H1 (cell line): Measurements from ENCODE around the gene PTGIS. TPM values are rescaled to one million over a fixed set of nuclear protein-coding genes. Genes with fewer than 3 reads are reported as not detected.

ENCODE experiments used
- CTCF ChIA-PET: fragments of 300-600 bp; sonication (Branson Sonifier 250); formaldehyde crosslinking; loops from one replicate; lab custom pipeline; 2021; ENCODE audit not compliant: partially characterized antibody; lab: Charles Lee
- POLR2A ChIA-PET: fragments of 300-600 bp; sonication (Branson Sonifier 250); formaldehyde crosslinking; loops from one replicate; lab custom pipeline; 2021; ENCODE audit warnings: inconsistent platforms; ENCODE audit not compliant: partially characterized antibody; lab: Charles Lee
- DNase-seq, 2 experiments: peaks; one replicate each; pipeline versions ENCODE4 v3.0.0 to v3.0.0-alpha.2; 2010 to 2022; ENCODE audit warnings: low spot score in 2 of 2, low read depth in 1 of 2, mixed read lengths in 1 of 2
- FAIRE-seq: peaks from 2 replicates; lab custom pipeline; 2011; peaks lifted over from hg19 to GRCh38; lab: Jason Lieb, UNC
- H2AFZ ChIP-seq: 2 replicates; pipeline ENCODE4 v1.8.1; 2012; ENCODE audit warnings: low read length, inconsistent platforms
- H2AK5ac ChIP-seq: 2 replicates; pipeline ENCODE4 v1.6.1; 2013; ENCODE audit warnings: low read depth, low read length
- H2BK120ac ChIP-seq: replicated peaks from 2 replicates; pipeline ENCODE3; 2013; ENCODE audit warnings: low read depth, low read length, inconsistent platforms
- H2BK12ac ChIP-seq: 2 replicates; pipeline ENCODE4 v1.6.1; 2013; ENCODE audit warnings: low read depth, low read length
- H2BK15ac ChIP-seq: 2 replicates; pipeline ENCODE4 v1.6.1; 2013; ENCODE audit warnings: low read length
- H2BK20ac ChIP-seq: 2 replicates; pipeline ENCODE4 v1.6.1; 2013; ENCODE audit warnings: low read length
- H2BK5ac ChIP-seq: 2 replicates; pipeline ENCODE4 v1.6.1; 2013; ENCODE audit warnings: low read depth, low read length
- H3K14ac ChIP-seq: 2 replicates; pipeline ENCODE4 v1.6.1; 2013; ENCODE audit warnings: inconsistent platforms; ENCODE audit not compliant: insufficient read length
- H3K18ac ChIP-seq: 2 replicates; pipeline ENCODE4 v1.6.1; 2013; ENCODE audit warnings: low read length; ENCODE audit errors: extremely low read depth
- H3K23ac ChIP-seq: 2 replicates; pipeline ENCODE4 v1.6.1; 2013; ENCODE audit warnings: inconsistent platforms; ENCODE audit not compliant: insufficient read length
- H3K23me2 ChIP-seq: 2 replicates; pipeline ENCODE4 v1.6.1; 2013; ENCODE audit warnings: low read depth, low read length
- H3K27ac ChIP-seq: 2 replicates; pipeline ENCODE4 v1.6.1; 2011; ENCODE audit warnings: low read depth, low read length, inconsistent platforms
- H3K27me3 ChIP-seq, 4 experiments: replicated peaks in 1 of 4; 1 replicate in 1 of 4; 2 replicates in 3 of 4; pipeline versions ENCODE4 v1.6.1 to v1.8.1; 2011 to 2013; ENCODE audit warnings: low read length in 3 of 4, mild to moderate bottlenecking in 3 of 4, inconsistent platforms in 2 of 4, mixed read lengths in 2 of 4, moderate library complexity in 1 of 4; ENCODE audit not compliant: control insufficient read depth in 3 of 4, insufficient read depth in 3 of 4; ENCODE audit errors: extremely low read depth in 1 of 4
- H3K36me3 ChIP-seq, 4 experiments: 2 replicates each; pipeline versions ENCODE4 v1.6.1 to v1.8.1; 2011 to 2013; ENCODE audit warnings: mild to moderate bottlenecking in 4 of 4, low read length in 3 of 4, moderate library complexity in 2 of 4, control low read depth in 1 of 4, inconsistent platforms in 1 of 4; ENCODE audit not compliant: insufficient read depth in 4 of 4, control insufficient read depth in 2 of 4
- H3K4ac ChIP-seq: replicated peaks from 2 replicates; pipeline ENCODE3; 2013; ENCODE audit warnings: low read length, low read depth, mixed read lengths, inconsistent platforms; ENCODE audit not compliant: insufficient read length
- H3K4me1 ChIP-seq, 4 experiments: replicated peaks in 1 of 4; 1 replicate in 1 of 4; 2 replicates in 3 of 4; pipeline versions ENCODE4 v1.6.1 to v1.8.1; 2011 to 2013; ENCODE audit warnings: low read length in 3 of 4, inconsistent platforms in 2 of 4, mixed read lengths in 1 of 4; ENCODE audit not compliant: insufficient read depth in 4 of 4, control insufficient read depth in 3 of 4
- H3K4me2 ChIP-seq, 2 experiments: 2 replicates each; pipeline versions ENCODE4 v1.6.1 to v1.8.1; 2011 to 2013; ENCODE audit warnings: low read depth in 2 of 2, low read length in 2 of 2, control low read depth in 1 of 2, inconsistent platforms in 1 of 2, mild to moderate bottlenecking in 1 of 2; ENCODE audit not compliant: insufficient read depth in 1 of 2
- H3K4me3 ChIP-seq, 4 experiments: fragments of 200-600, 300-600 bp in 1 of 4; sonication (generic), shearing (Covaris generic), sonication (Bioruptor Twin) in 1 of 4; 2 replicates each; pipeline versions ENCODE4 v1.5.1 to v1.8.1; 2011 to 2016; ENCODE audit warnings: low read length in 4 of 4, low read depth in 3 of 4, control low read depth in 2 of 4, inconsistent platforms in 2 of 4, mild to moderate bottlenecking in 2 of 4, mixed read lengths in 1 of 4, moderate library complexity in 1 of 4; ENCODE audit not compliant: insufficient read depth in 2 of 4; ENCODE audit errors: extremely low read depth in 1 of 4
- H3K56ac ChIP-seq: replicated peaks from 2 replicates; pipeline ENCODE3; 2013; ENCODE audit warnings: low read depth, mild to moderate bottlenecking, mixed read lengths, low read length, inconsistent platforms; ENCODE audit not compliant: insufficient read length
- H3K79me1 ChIP-seq: 2 replicates; pipeline ENCODE4 v1.6.1; 2013; ENCODE audit warnings: low read depth, low read length, control low read depth
- H3K79me2 ChIP-seq, 2 experiments: 2 replicates each; pipeline versions ENCODE4 v1.6.1 to v1.8.1; 2012 to 2013; ENCODE audit warnings: low read length in 2 of 2, mild to moderate bottlenecking in 2 of 2, inconsistent platforms in 1 of 2; ENCODE audit not compliant: insufficient read depth in 2 of 2, control insufficient read depth in 1 of 2
- H3K9ac ChIP-seq, 4 experiments: replicated peaks in 1 of 4; 1 replicate in 1 of 4; 2 replicates in 3 of 4; pipeline versions ENCODE4 v1.6.1 to v1.8.1; 2011 to 2013; ENCODE audit warnings: low read depth in 3 of 4, low read length in 3 of 4, control low read depth in 2 of 4, mild to moderate bottlenecking in 2 of 4, moderate library complexity in 2 of 4, inconsistent platforms in 1 of 4; ENCODE audit errors: extremely low read depth in 1 of 4
- H3K9me3 ChIP-seq, 2 experiments: 2 replicates each; pipeline versions ENCODE4 v1.6.1 to v1.8.1; 2012 to 2013; ENCODE audit warnings: mild to moderate bottlenecking in 2 of 2, moderate library complexity in 2 of 2, control low read depth in 1 of 2, inconsistent platforms in 1 of 2, low read depth in 1 of 2, low read length in 1 of 2, mixed read lengths in 1 of 2; ENCODE audit not compliant: insufficient read depth in 2 of 2
- H4K20me1 ChIP-seq, 2 experiments: replicated peaks in 1 of 2; 2 replicates each; pipeline versions ENCODE3 to v1.8.1; 2011 to 2013; ENCODE audit warnings: inconsistent platforms in 2 of 2, low read length in 2 of 2, mild to moderate bottlenecking in 1 of 2; ENCODE audit not compliant: insufficient read depth in 2 of 2, control insufficient read depth in 1 of 2
- H4K5ac ChIP-seq: 2 replicates; pipeline ENCODE4 v1.6.1; 2013; ENCODE audit warnings: low read length, low read depth, mixed read lengths, inconsistent platforms; ENCODE audit not compliant: insufficient read length
- H4K8ac ChIP-seq: 2 replicates; pipeline ENCODE4 v1.8.0; 2013; ENCODE audit warnings: mild to moderate bottlenecking, moderate library complexity, low read length, inconsistent platforms; ENCODE audit not compliant: insufficient read depth; ENCODE audit errors: extremely low read depth
- H4K91ac ChIP-seq: replicated peaks from 2 replicates; pipeline ENCODE3; 2013; ENCODE audit warnings: low read length, mixed read lengths, inconsistent platforms; ENCODE audit not compliant: insufficient read length
- ATF2 ChIP-seq: IDR thresholded peaks from 2 replicates; pipeline ENCODE4 v1.6.1; 2012; ENCODE audit warnings: low read length, inconsistent platforms
- EP300 ChIP-seq, 2 experiments: IDR thresholded peaks; 1 replicate in 1 of 2; 2 replicates in 1 of 2; pipeline ENCODE4 v1.6.1; 2011 to 2012; ENCODE audit warnings: low read depth in 2 of 2, low read length in 2 of 2, mild to moderate bottlenecking in 2 of 2, borderline replicate concordance in 1 of 2, inconsistent platforms in 1 of 2, moderate library complexity in 1 of 2
- JUND ChIP-seq: IDR thresholded peaks from 2 replicates; pipeline ENCODE4 v1.6.1; 2011; ENCODE audit warnings: mild to moderate bottlenecking, improper control_type of control experiment, low read length
- RAD21 ChIP-seq, 2 experiments: IDR thresholded peaks in 1 of 2; conservative IDR thresholded peaks in 1 of 2; 2 replicates each; pipeline ENCODE4 v1.6.1; 2011; ENCODE audit warnings: low read depth in 2 of 2, low read length in 2 of 2, improper control_type of control experiment in 1 of 2, inconsistent platforms in 1 of 2, mild to moderate bottlenecking in 1 of 2, moderate library complexity in 1 of 2
- SAP30 ChIP-seq: fragments of 300-600 bp; sonication (generic); IDR thresholded peaks from 2 replicates; pipeline ENCODE4 v1.7.1; 2012; ENCODE audit warnings: low read length, moderate library complexity, mild to moderate bottlenecking, inconsistent platforms; ENCODE audit not compliant: insufficient read depth, insufficient replicate concordance
- TAF7 ChIP-seq: optimal IDR thresholded peaks from 2 replicates; pipeline ENCODE3; 2011; ENCODE audit warnings: low read depth, mild to moderate bottlenecking, inconsistent platforms, low read length, moderate library complexity, borderline replicate concordance
- TBP ChIP-seq: IDR thresholded peaks from 2 replicates; pipeline ENCODE4 v1.6.1; 2011; ENCODE audit warnings: low read depth, low read length, improper control_type of control experiment
- WGBS, 2 experiments: shearing (Covaris generic) in 1 of 2; methylation state at CpG; one replicate each; pipeline versions ENCODE4 v1.1.6 to v1.1.7; 2013 to 2015; ENCODE audit warnings: low lambda C conversion rate in 2 of 2, mixed read lengths in 2 of 2, inconsistent platforms in 1 of 2, low coverage in 1 of 2, missing lambda C conversion rate in 1 of 2; ENCODE audit not compliant: insufficient replicate concordance in 2 of 2, insufficient coverage in 1 of 2, insufficient read length in 1 of 2; ENCODE audit errors: extremely low coverage in 1 of 2, missing lambda C conversion rate in 1 of 2; 5-methylcytosine and 5-hydroxymethylcytosine counted together
- polyA plus RNA-seq, 7 experiments: library from polyadenylated mRNA; depleted of rRNA in 3 of 7; stranded (reverse) in 5 of 7; unstranded in 2 of 7; fragments of >200 nt in 5 of 7; fragments of 200-250 nt in 2 of 7; gene quantifications; 1 replicate in 5 of 7; 2 replicates in 1 of 7; 4 replicates in 1 of 7; pipeline versions ENCODE4 v1.2.1 to v1.2.3, GENCODE V29; 2011 to 2013; ENCODE audit warnings: missing spikeins in 2 of 7, mixed read lengths in 2 of 7
- total RNA-seq: library from RNA; stranded (reverse); fragmentation: NEBNext Ultra II Directional; extraction: Animal tissue kit (Norgen Biotek cat#: 25700); gene quantifications from 2 replicates; pipeline ENCODE4 v1.2.1, GENCODE V29; 2021

The PTGIS gene
- total and polyA plus RNA-seq, 2 of the 8 experiments (the other 6 are each of a cell fraction or from before 2014, with no cell fraction given) = 29.9 to 35.5 TPM

GRCh38 chr20:49484180-49485140 lies 83.5 kb downstream of the PTGIS start:
- Histone ChIP-seq H3K79me2 (no peaks in the 10 kb centered on the region), H2AK5ac (no peak overlapping the region), H3K9ac (peak overlapping the region in 2 of 4 experiments; percentile 38 to 52; a peak in 3 of 7 replicates), H2BK20ac (no peak overlapping the region), H3K4me2 (peak overlapping the region; percentile 50 to 100), H3K23ac (no peak overlapping the region), H3K56ac (no peak overlapping the region), H3K27me3 (peaks cover 0 to 12% (median 9%) of the 10 kb centered on the region in 4 experiments; a peak in 5 of 7 replicates), H3K9me3 (peaks cover 0 to 3% of the 10 kb centered on the region in 2 experiments; a peak in 2 of 4 replicates), H3K23me2 (peaks cover 6% of the 10 kb centered on the region; the same call in 1 of the 2 replicates), H2BK5ac (no peak overlapping the region), H2BK120ac (no peak overlapping the region), H3K79me1 (no peaks in the 10 kb centered on the region), H3K4me1 (peaks cover 0 to 5% (median under 1%) of the 10 kb centered on the region in 4 experiments; a peak in 2 of 7 replicates), H2AFZ (peak overlapping the region; percentile 100; the same call in 1 of the 2 replicates), H3K4me3 (peak overlapping the region; percentile 41 to 72 (median 60)), H4K8ac (no peak overlapping the region), H4K5ac (no peak overlapping the region), H3K36me3 (no peaks in the 10 kb centered on the region), H4K91ac (no peak overlapping the region), H3K4ac (no peak overlapping the region), H3K14ac (no peak overlapping the region), H3K18ac (no peak overlapping the region), H3K27ac (no peak overlapping the region), H2BK12ac (no peak overlapping the region; the same call in 1 of the 2 replicates), H4K20me1 (peaks cover 0 to 5% of the 10 kb centered on the region in 2 experiments), H2BK15ac (peak overlapping the region; percentile 92; the same call in 1 of the 2 replicates)
- POLR2A ChIA-PET = interaction anchor here (0.9 to 1.5 kb wide), 6 partner anchors 36 to 197 kb away, joined by 3 to 4 read pairs (median 4); no protein-coding TSS in a partner anchor
- DNase-seq (peak; percentile 57 to 92), FAIRE-seq (no peak)
- CTCF ChIA-PET = interaction anchor here (0.6 to 8.5 kb wide), 56 partner anchors 8 to 399 kb away, joined by 3 to 126 read pairs (median 4); no protein-coding TSS in a partner anchor
- WGBS, 2 experiments = 6% methylated on average over 43 of the region's 61 CpGs; no CpG with 5 or more reads in 1 of the 2 experiments
- TF ChIP-seq ATF2 = no peak
- peak; percentile 23; the same call in 1 of the 2 replicates for TF ChIP-seq TBP
- TF ChIP-seq SAP30 = no peak
- peak in 1 of 2 experiments; percentile 39; a peak in 1 of 3 replicates for TF ChIP-seq EP300 (IDR thresholded peaks at IDR 0.05; ENCODE audit: borderline replicate concordance in 1 of 2, low read depth in 2 of 2, low read length in 2 of 2)
- TF ChIP-seq JUND = no peak
- TF ChIP-seq TAF7 = no peak
- TF ChIP-seq RAD21 (IDR thresholded peaks at IDR 0.05 in 1 of 2, conservative IDR thresholded peaks at IDR 0.05 in 1 of 2; ENCODE audit: low read depth in 2 of 2, low read length in 2 of 2) = peak; percentile 83 to 89
